ENCODE results near the gene ESRRG.

DNA sequence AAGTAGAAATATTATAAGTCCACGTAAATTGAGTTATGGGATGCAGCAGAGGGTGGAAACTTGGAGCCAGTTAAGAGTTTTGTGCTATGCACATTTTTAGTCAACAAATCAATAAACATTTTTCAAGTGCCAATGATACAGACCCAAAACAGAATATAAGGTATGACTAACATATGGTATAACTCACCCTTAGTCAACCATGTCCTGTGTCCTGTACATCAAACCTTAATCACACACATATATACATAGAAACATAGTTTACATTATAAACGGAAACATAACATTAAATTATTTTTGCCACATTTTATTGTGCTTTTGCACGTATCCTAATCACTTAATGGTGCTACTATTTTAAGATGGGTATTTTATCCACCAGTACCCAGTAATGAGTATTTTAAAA is 163.9 kb downstream of the ESRRG start:
- TF ChIP-seq, protein P1, sequence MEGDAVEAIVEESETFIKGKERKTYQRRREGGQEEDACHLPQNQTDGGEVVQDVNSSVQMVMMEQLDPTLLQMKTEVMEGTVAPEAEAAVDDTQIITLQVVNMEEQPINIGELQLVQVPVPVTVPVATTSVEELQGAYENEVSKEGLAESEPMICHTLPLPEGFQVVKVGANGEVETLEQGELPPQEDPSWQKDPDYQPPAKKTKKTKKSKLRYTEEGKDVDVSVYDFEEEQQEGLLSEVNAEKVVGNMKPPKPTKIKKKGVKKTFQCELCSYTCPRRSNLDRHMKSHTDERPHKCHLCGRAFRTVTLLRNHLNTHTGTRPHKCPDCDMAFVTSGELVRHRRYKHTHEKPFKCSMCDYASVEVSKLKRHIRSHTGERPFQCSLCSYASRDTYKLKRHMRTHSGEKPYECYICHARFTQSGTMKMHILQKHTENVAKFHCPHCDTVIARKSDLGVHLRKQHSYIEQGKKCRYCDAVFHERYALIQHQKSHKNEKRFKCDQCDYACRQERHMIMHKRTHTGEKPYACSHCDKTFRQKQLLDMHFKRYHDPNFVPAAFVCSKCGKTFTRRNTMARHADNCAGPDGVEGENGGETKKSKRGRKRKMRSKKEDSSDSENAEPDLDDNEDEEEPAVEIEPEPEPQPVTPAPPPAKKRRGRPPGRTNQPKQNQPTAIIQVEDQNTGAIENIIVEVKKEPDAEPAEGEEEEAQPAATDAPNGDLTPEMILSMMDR (IDR thresholded peaks at IDR 0.05; ENCODE audit: control extremely low read depth in 1 of 3, insufficient read depth in 1 of 3, low read depth in 1 of 3, low read length in 3 of 3) = no peak
- TF ChIP-seq RFX5 (IDR thresholded peaks at IDR 0.05; ENCODE audit: borderline replicate concordance, low read depth, low read length) (no peak), POLR2A (IDR thresholded peaks at IDR 0.05; ENCODE audit: control extremely low read depth in 1 of 2, low read depth in 2 of 2, low read length in 2 of 2) (no peak), EP300 (IDR thresholded peaks at IDR 0.05; ENCODE audit: borderline replicate concordance in 1 of 2, low read depth in 2 of 2, low read length in 2 of 2) (no peak), EZH2 (IDR thresholded peaks at IDR 0.05; ENCODE audit: low read depth, low read length, severe bottlenecking) (no peak), EGR1 (IDR thresholded peaks at IDR 0.05; ENCODE audit: borderline replicate concordance, low read depth, low read length) (no peak), MAFK (IDR thresholded peaks at IDR 0.05; ENCODE audit: low read depth, low read length) (no peak), RBBP5 (IDR thresholded peaks at IDR 0.05; ENCODE audit: borderline replicate concordance, low read depth, low read length) (no peak)

All from H1 (cell line).